ENCODE results near the gene RGS4. TPM values are rescaled to one million over a fixed set of nuclear protein-coding genes. Genes with fewer than 3 reads are reported as not detected.

Gene RGS4
- polyA plus RNA-seq, 4 donors = 1.1 to 2.7 (median 1.7) TPM; not detected in 1

DNA sequence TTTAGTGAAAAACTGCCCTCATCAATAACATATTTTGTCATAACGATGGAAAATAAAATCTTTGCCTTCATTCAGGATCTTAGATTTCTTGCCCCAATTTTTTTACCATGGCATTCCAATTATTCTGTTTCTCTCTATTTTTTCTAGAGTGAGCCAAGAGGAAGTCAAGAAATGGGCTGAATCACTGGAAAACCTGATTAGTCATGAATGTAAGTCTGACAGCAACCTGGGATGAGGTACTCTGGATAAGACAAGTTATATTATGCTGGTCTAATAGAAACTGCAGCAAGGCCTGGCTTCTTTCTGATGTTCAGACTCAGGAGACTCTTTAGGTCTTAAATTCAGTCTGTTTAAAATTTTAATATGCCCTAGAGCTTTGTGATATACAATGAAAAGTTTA is 3.5 kb downstream of the RGS4 start:
- no peak overlapping the region for H3K27ac ChIP-seq (ENCODE audit: low read depth in 1 of 3, low read length in 2 of 3)
- peaks cover 0 to 9% (median 0%) of the 10 kb centered on the region in 3 donors for H3K27me3 ChIP-seq (ENCODE audit: control insufficient read depth in 3 of 3, insufficient read depth in 3 of 3, low read length in 3 of 3)
- H3K4me1 ChIP-seq (ENCODE audit: control insufficient read depth in 3 of 3, insufficient read depth in 2 of 3, low read depth in 1 of 3, low read length in 2 of 3) = no peaks in the 10 kb centered on the region
- WGBS, 3 donors = 84 to 93% (median 93%) methylated on average over 1 of the region's 1 CpG
- no peak overlapping the region for H3K4me3 ChIP-seq (ENCODE audit: low read depth in 1 of 3, low read length in 3 of 3)
- no peaks in the 10 kb centered on the region for H3K36me3 ChIP-seq (ENCODE audit: control insufficient read depth in 3 of 3, insufficient read depth in 2 of 3, low read depth in 1 of 3, low read length in 3 of 3)
- FAIRE-seq = no peak
- H3K9me3 ChIP-seq (ENCODE audit: control insufficient read depth in 2 of 2, insufficient read depth in 1 of 2, low read depth in 1 of 2, low read length in 1 of 2) = no peaks in the 10 kb centered on the region
- DNase-seq = no peak

DNA sequence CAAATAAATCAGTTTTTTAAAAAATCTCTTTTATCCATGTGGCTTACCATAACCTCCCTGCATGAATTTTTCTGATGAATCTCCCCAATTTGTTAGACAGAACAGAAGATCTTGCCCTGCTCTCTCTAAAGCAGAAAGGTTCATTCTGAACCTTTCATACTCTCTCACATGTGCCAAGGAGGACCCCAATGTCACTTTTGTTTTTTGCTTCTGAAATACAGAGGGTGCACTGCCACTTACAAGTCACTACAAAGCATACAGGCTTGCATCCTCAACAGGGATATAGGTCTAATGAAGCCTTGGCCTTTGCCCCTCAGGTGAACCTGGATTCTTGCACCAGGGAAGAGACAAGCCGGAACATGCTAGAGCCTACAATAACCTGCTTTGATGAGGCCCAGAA is 4.8 kb downstream of the RGS4 start:
- H3K9me3 ChIP-seq (ENCODE audit: control insufficient read depth in 2 of 2, insufficient read depth in 1 of 2, low read depth in 1 of 2, low read length in 1 of 2) = no peaks in the 10 kb centered on the region

GRCh38 chr1:163074716-163075284 is 5.6 kb downstream of the RGS4 start:
- 38 to 54% (median 46%) methylated on average over 2 of the region's 2 CpGs for WGBS, 3 donors
- no peak for DNase-seq

More for the DNA sequence above, 4.8 kb downstream of the RGS4 start:
- DNase-seq (no peak), FAIRE-seq (no peak)
- H3K4me1 ChIP-seq (ENCODE audit: control insufficient read depth in 3 of 3, insufficient read depth in 2 of 3, low read depth in 1 of 3, low read length in 2 of 3) = no peaks in the 10 kb centered on the region
- no peak overlapping the region for H3K4me3 ChIP-seq (ENCODE audit: low read depth in 1 of 3, low read length in 3 of 3)
- peaks cover 0 to 8% (median 0%) of the 10 kb centered on the region in 3 donors for H3K27me3 ChIP-seq (ENCODE audit: control insufficient read depth in 3 of 3, insufficient read depth in 3 of 3, low read length in 3 of 3)
- WGBS, 3 donors = 87 to 95% (median 92%) methylated on average over 1 of the region's 1 CpG
- H3K36me3 ChIP-seq (ENCODE audit: control insufficient read depth in 3 of 3, insufficient read depth in 2 of 3, low read depth in 1 of 3, low read length in 3 of 3) = no peaks in the 10 kb centered on the region
- H3K27ac ChIP-seq (ENCODE audit: low read depth in 1 of 3, low read length in 2 of 3) = no peak overlapping the region

GRCh38 chr1:163076044-163076443 is 6.9 kb downstream of the RGS4 start:
- Histone ChIP-seq H3K27ac (ENCODE audit: low read depth in 1 of 3, low read length in 2 of 3) (no peak overlapping the region), H3K4me3 (ENCODE audit: low read depth in 1 of 3, low read length in 3 of 3) (no peak overlapping the region), H3K9me3 (ENCODE audit: control insufficient read depth in 2 of 2, insufficient read depth in 1 of 2, low read depth in 1 of 2, low read length in 1 of 2) (no peaks in the 10 kb centered on the region), H3K4me1 (ENCODE audit: control insufficient read depth in 3 of 3, insufficient read depth in 2 of 3, low read depth in 1 of 3, low read length in 2 of 3) (no peaks in the 10 kb centered on the region), H3K36me3 (ENCODE audit: control insufficient read depth in 3 of 3, insufficient read depth in 2 of 3, low read depth in 1 of 3, low read length in 3 of 3) (no peaks in the 10 kb centered on the region), H3K27me3 (ENCODE audit: control insufficient read depth in 3 of 3, insufficient read depth in 3 of 3, low read length in 3 of 3) (no peaks in the 10 kb centered on the region)
- DNase-seq (no peak), FAIRE-seq (no peak)
- whole genome bisulfite sequencing, 3 donors = 77 to 84% (median 81%) methylated on average over 4 of the region's 4 CpGs

More at GRCh38 chr1:163074716-163075284, 5.6 kb downstream of the RGS4 start:
- no peaks in the 10 kb centered on the region for H3K36me3 ChIP-seq (ENCODE audit: control insufficient read depth in 3 of 3, insufficient read depth in 2 of 3, low read depth in 1 of 3, low read length in 3 of 3)
- no peak for FAIRE-seq
- H3K9me3 ChIP-seq (ENCODE audit: control insufficient read depth in 2 of 2, insufficient read depth in 1 of 2, low read depth in 1 of 2, low read length in 1 of 2) = no peaks in the 10 kb centered on the region
- no peak overlapping the region for H3K27ac ChIP-seq (ENCODE audit: low read depth in 1 of 3, low read length in 2 of 3)
- no peaks in the 10 kb centered on the region for H3K27me3 ChIP-seq (ENCODE audit: control insufficient read depth in 3 of 3, insufficient read depth in 3 of 3, low read length in 3 of 3)
- H3K4me3 ChIP-seq (ENCODE audit: low read depth in 1 of 3, low read length in 3 of 3) = no peak overlapping the region
- no peaks in the 10 kb centered on the region for H3K4me1 ChIP-seq (ENCODE audit: control insufficient read depth in 3 of 3, insufficient read depth in 2 of 3, low read depth in 1 of 3, low read length in 2 of 3)

- DNase-seq (no peak), FAIRE-seq (no peak)
- Histone ChIP-seq H3K27me3 (ENCODE audit: control insufficient read depth in 3 of 3, insufficient read depth in 3 of 3, low read length in 3 of 3) (no peaks in the 10 kb centered on the region), H3K36me3 (ENCODE audit: control insufficient read depth in 3 of 3, insufficient read depth in 2 of 3, low read depth in 1 of 3, low read length in 3 of 3) (no peaks in the 10 kb centered on the region), H3K4me1 (ENCODE audit: control insufficient read depth in 3 of 3, insufficient read depth in 2 of 3, low read depth in 1 of 3, low read length in 2 of 3) (no peaks in the 10 kb centered on the region), H3K9me3 (ENCODE audit: control insufficient read depth in 2 of 2, insufficient read depth in 1 of 2, low read depth in 1 of 2, low read length in 1 of 2) (no peaks in the 10 kb centered on the region), H3K4me3 (ENCODE audit: low read depth in 1 of 3, low read length in 3 of 3) (no peak overlapping the region), H3K27ac (ENCODE audit: low read depth in 1 of 3, low read length in 2 of 3) (no peak overlapping the region)
- WGBS, 3 donors = 87 to 94% (median 93%) methylated on average over 3 of the region's 3 CpGs
Observed at GRCh38 chr1:163076446-163076845, 7.3 kb downstream of the RGS4 start.

GRCh38 chr1:163076981-163077761 is 8.0 kb downstream of the RGS4 start:
- no peak for FAIRE-seq
- DNase-seq = no peak
- Histone ChIP-seq H3K4me1 (ENCODE audit: control insufficient read depth in 3 of 3, insufficient read depth in 2 of 3, low read depth in 1 of 3, low read length in 2 of 3) (no peaks in the 10 kb centered on the region), H3K9me3 (ENCODE audit: control insufficient read depth in 2 of 2, insufficient read depth in 1 of 2, low read depth in 1 of 2, low read length in 1 of 2) (no peaks in the 10 kb centered on the region), H3K36me3 (ENCODE audit: control insufficient read depth in 3 of 3, insufficient read depth in 2 of 3, low read depth in 1 of 3, low read length in 3 of 3) (no peaks in the 10 kb centered on the region), H3K27ac (ENCODE audit: low read depth in 1 of 3, low read length in 2 of 3) (no peak overlapping the region), H3K27me3 (ENCODE audit: control insufficient read depth in 3 of 3, insufficient read depth in 3 of 3, low read length in 3 of 3) (no peaks in the 10 kb centered on the region), H3K4me3 (ENCODE audit: low read depth in 1 of 3, low read length in 3 of 3) (no peak overlapping the region)
- WGBS, 3 donors = 84 to 88% (median 87%) methylated on average over 5 of the region's 5 CpGs

- no peaks in the 10 kb centered on the region for H3K9me3 ChIP-seq (ENCODE audit: control insufficient read depth in 2 of 2, insufficient read depth in 1 of 2, low read depth in 1 of 2, low read length in 1 of 2)
- no peaks in the 10 kb centered on the region for H3K4me1 ChIP-seq (ENCODE audit: control insufficient read depth in 3 of 3, insufficient read depth in 2 of 3, low read depth in 1 of 3, low read length in 2 of 3)
- no peaks in the 10 kb centered on the region for H3K36me3 ChIP-seq (ENCODE audit: control insufficient read depth in 3 of 3, insufficient read depth in 2 of 3, low read depth in 1 of 3, low read length in 3 of 3)
- 55 to 67% (median 66%) methylated on average over 6 of the region's 6 CpGs for WGBS, 3 donors
- H3K27ac ChIP-seq (ENCODE audit: low read depth in 1 of 3, low read length in 2 of 3) = no peak overlapping the region
- DNase-seq (no peak), FAIRE-seq (no peak)
- H3K27me3 ChIP-seq (ENCODE audit: control insufficient read depth in 3 of 3, insufficient read depth in 3 of 3, low read length in 3 of 3) = no peaks in the 10 kb centered on the region
- no peak overlapping the region for H3K4me3 ChIP-seq (ENCODE audit: low read depth in 1 of 3, low read length in 3 of 3)
Observed at GRCh38 chr1:163082971-163083370, 13.8 kb downstream of the RGS4 start.

DNA sequence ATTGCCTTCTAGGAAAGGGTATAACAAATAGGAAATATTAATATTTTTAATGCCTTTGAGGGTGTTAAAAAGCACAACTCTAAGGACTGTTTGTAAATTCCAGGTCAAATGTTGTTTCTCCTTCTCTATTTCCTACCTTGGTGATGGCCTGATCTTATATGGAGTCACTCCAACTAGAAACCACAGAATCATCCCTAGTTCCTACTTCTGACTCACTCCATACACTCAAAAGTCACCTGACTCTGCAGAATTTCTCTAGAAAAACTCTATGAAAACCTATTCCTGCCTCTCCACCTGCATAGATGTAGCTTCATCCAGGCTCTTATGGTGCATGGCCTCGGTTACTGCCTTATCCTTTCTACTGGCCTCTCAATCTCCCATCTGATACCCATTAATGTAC is 14.5 kb downstream of the RGS4 start:
- H3K27me3 ChIP-seq (ENCODE audit: control insufficient read depth in 3 of 3, insufficient read depth in 3 of 3, low read length in 3 of 3) = no peaks in the 10 kb centered on the region
- no peaks in the 10 kb centered on the region for H3K4me1 ChIP-seq (ENCODE audit: control insufficient read depth in 3 of 3, insufficient read depth in 2 of 3, low read depth in 1 of 3, low read length in 2 of 3)
- DNase-seq = no peak
- H3K27ac ChIP-seq (ENCODE audit: low read depth in 1 of 3, low read length in 2 of 3) = no peak overlapping the region
- no peaks in the 10 kb centered on the region for H3K9me3 ChIP-seq (ENCODE audit: control insufficient read depth in 2 of 2, insufficient read depth in 1 of 2, low read depth in 1 of 2, low read length in 1 of 2)
- H3K4me3 ChIP-seq (ENCODE audit: low read depth in 1 of 3, low read length in 3 of 3) = no peak overlapping the region
- FAIRE-seq = no peak
- 75 to 85% (median 82%) methylated on average over 1 of the region's 1 CpG for WGBS, 3 donors
- no peaks in the 10 kb centered on the region for H3K36me3 ChIP-seq (ENCODE audit: control insufficient read depth in 3 of 3, insufficient read depth in 2 of 3, low read depth in 1 of 3, low read length in 3 of 3)

All from small intestine (tissue), 7 donors.